GM12892 (cell line): ENCODE results near the gene TBCD.
"Not testable (repeated sequence)": the region's sequence is repeated elsewhere in the genome, so short reads cannot be mapped to it uniquely, and the experiment has no call there.

Experiments
- DNase-seq: peaks from one replicate; pipeline ENCODE4 v3.0.0; 2011; ENCODE audit not compliant: insufficient read length
- FAIRE-seq: peaks from 2 replicates; lab custom pipeline; 2011; peaks lifted over from hg19 to GRCh38; lab: Jason Lieb, UNC
- POLR2A ChIP-seq: IDR thresholded peaks from 2 replicates; pipeline ENCODE4 v1.6.1; 2011; ENCODE audit warnings: low read depth, low read length, control low read depth
- POLR2AphosphoS5 ChIP-seq: IDR thresholded peaks from 2 replicates; pipeline ENCODE4 v1.6.1; 2011; ENCODE audit warnings: low read depth, low read length, control low read depth
- TAF1 ChIP-seq: IDR thresholded peaks from 2 replicates; pipeline ENCODE4 v1.6.1; 2011; ENCODE audit warnings: low read depth, mild to moderate bottlenecking, control low read depth, low read length, borderline replicate concordance

Gene TBCD

DNA sequence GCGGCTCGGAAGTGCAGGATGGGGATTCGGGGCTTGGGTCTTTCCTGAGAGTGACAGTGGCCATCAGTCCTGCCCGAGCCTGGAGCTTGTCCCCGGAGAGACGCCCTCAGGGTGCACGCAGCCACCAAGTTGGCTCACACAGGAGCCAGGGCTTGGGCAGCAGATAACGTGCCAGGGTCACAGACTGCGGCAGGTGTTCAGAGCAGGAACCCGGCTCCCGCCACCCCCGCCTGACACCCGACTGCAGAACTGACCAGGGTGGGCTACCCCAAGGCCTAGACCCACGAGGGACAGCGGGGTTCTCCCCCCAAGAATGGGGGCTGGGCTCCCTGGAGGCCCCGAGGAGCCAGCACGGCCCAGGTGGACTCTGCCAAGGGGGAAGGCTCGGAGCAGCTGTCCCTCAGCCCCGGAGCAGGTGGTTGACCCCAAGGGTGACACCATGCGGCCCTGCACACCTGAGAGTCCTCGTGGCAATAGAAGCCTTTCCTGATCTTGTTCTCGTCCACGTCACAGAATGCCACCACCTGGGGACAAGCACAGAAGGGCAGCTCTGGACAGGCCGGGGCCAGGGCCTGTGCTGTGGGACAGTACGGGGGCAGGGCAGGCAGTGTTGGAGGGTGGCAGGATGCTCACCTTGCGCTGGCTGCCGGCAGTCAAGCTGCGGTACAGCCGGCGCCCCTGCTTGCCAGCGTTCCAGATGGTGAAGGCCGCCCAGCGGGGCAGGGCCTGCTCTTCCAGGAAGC is 205.0 kb downstream of the TBCD start:
- FAIRE-seq, result no peak
- DNase-seq, result no peak
- no peak for TF ChIP-seq POLR2AphosphoS5

DNA sequence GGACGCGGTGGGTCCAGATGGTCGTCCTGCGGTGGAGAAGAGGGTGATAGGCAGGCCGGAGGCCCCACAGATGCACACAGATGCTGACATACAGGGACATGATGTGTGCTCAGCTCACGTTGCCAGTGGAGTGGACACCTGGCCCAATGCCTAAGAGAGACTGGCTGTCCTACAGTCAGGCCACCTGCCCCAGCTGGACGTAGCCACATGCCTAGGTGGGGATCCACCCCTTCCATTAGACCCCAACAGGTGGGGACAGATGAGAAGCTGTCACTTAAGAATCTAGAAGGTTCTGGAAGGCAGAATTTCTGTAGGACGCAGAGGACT is 205.6 kb downstream of the TBCD start:
- DNase-seq (no peak), FAIRE-seq (no peak)
- TF ChIP-seq POLR2AphosphoS5 (no peak), POLR2A (no peak), TAF1 (no peak)

DNA sequence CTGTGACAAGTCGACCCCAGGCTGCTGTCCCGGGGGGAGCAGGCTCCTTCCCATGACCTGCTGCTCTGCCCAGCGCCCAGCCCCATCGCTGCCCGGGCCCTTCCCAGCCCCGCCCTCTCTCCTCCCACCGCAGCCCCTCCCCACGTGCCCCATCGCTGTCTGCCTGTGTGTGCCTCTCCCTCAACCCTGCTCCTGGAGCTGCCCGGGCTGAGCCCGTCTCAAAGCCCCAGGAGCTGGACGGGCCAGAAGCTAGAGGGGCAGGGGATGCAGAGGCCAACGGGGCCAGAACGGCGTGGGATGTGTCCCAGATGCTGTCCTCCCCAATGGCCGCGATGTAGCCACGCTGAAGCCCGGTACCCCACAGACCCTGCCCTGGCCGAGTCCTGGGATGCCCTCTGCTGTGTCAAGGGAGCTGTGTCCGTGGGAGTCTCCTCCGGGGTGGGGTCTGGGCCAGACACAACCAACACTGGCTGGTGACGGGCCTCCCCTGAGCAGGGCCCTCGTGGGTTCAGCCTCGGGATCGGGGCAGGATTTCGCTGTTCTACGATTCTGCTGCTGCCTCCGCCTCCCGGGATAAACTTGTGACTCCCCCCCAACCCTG is 206.2 kb downstream of the TBCD start:
- TF ChIP-seq POLR2AphosphoS5 (no peak), POLR2A (no peak), TAF1 (no peak)
- FAIRE-seq (no peak), DNase-seq (no peak)

DNA sequence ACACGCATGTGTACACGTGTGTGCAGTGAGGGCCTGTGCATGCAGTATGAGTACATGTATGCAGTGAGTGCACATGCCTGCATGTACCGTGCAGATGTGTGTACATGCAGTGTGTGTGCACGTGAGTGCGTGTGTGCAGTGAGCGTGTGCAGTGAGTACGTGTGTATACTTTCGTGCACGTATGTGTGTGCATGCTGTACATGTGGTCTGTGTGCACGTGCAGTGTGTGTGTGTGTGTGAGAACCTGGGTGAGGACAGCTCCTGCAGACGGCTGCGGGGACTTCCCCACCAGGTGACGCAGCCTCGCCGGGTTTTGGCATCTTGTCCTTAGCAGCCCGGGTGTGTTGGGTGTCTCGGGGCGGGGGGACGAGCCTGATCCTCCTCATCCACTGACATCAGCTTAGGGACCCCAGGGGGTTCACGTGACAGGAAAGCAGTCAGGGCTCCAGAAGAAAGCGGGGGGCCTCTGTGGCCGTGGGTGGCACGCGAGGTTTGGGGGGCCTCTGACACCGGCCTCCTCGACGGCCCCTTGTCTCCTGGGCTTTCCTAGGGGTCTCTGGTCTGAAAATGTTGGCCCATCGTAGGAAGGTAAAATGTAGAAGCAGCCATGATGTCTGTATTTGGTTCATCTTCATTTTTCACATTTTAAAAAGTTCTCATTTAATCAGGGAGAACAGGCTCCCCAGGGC is 207.5 kb downstream of the TBCD start:
- DNase-seq (no peak), FAIRE-seq (no peak)
- TF ChIP-seq TAF1, result no peak
- no peak for TF ChIP-seq POLR2A
- TF ChIP-seq POLR2AphosphoS5, result no peak

DNA sequence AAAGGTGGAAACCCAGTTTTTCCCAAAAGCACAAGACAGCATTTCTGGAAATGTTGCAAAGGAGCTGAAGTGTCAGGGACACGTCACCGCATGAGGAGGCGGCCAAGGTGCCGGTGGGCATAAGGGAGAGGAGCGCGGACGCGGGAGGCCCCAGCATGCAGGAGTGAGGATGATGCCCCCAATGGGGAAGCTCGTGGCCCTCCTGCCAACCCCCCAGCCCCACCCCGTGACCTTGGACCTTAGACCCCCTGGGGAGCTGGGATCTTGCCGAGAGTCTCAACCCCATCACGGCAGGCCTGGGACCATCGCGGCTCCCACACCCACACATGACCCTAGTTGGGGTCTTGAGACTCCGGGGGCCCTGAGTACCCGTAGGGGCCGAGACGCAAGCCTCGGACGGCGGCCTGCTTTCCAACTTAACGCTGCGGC is 208.1 kb downstream of the TBCD start:
- FAIRE-seq (no peak), DNase-seq (no peak)
- no peak for TF ChIP-seq POLR2A
- no peak for TF ChIP-seq TAF1
- TF ChIP-seq POLR2AphosphoS5, result no peak

DNA sequence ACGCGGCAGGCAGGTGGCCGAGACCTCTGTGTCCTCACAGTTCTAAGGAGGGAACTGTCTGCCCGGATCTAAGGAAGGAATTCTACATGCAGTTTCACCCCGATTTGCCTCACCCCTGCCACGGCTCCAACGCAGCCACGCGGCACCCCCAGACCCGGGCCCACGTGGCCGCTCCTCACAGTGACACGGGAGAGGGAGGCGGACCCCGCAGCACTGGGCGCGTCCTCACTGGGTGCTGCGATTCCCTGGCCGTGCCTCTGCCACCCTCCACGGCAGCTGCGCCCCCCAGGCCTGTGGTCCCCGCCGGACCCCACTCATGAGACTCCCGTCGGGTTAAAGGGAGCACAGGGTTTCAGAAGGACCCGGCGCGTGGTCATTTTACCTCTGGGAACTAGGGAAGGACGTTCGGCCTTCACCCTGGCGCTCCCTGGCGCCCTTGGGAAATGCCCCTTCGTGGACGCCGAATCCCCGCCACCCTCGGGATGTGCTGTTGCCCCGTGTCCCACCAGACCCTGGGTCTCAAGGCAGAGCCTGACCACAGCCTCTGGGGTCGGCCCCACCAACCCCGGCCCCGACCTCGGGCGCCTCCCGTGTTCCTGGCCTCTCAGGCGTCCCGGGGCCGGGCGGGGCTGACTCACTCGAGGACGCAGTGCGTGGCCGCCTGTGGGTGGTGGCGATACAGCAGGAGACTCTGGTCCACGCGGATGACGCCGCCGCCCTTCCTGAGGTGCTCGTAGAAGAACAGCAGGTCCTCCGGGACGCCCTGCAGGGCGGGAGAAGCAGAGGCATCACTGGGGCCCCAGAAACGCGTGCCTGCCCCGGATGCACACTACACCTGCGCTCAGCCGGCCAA is 208.8 kb downstream of the TBCD start:
- no peak for FAIRE-seq
- no peak for DNase-seq
- TF ChIP-seq POLR2AphosphoS5, result no peak
- no peak for TF ChIP-seq POLR2A
- no peak for TF ChIP-seq TAF1

DNA sequence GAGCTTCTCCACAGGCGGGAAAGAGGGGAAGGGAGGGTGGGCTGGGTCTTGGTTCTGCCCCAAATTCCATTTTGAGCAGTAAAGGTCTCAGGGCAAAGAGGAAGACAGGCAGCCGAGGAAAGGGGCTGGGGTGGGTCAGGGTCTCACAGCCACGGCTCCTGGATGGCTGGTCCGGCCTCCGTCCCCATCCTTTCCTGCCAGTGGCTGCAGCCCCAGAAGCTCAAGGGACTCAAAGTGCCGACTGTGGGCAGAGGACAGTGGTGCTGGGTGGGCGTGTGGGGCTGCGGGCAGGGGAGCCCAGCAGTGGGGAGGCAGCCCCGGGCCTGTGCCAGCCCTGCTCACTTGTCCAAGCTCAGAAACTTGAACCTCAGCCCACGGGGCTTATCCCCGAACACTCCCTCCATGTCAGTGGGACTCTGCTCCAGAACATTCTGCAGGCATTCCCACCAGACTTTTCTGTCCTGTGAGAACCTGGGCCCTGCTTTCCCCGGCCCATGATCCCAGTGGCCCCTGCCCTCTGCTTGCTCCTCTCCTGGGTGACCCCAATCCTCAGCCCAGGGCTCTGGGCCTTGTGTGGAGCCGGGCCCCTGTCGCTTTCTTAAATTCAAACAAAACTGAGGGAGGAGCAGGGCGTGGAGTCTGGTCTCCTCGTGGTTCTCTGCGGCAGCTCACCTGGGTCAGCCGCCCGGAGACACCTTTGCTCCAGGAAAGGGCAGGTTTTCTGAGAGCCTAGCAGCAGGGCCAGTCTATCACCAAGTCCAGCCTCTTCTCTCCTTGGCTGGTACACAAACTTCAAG is 209.7 kb downstream of the TBCD start:
- FAIRE-seq, result no peak
- no peak for DNase-seq
- TF ChIP-seq POLR2A, result no peak
- TF ChIP-seq POLR2AphosphoS5, result no peak
- no peak for TF ChIP-seq TAF1

DNA sequence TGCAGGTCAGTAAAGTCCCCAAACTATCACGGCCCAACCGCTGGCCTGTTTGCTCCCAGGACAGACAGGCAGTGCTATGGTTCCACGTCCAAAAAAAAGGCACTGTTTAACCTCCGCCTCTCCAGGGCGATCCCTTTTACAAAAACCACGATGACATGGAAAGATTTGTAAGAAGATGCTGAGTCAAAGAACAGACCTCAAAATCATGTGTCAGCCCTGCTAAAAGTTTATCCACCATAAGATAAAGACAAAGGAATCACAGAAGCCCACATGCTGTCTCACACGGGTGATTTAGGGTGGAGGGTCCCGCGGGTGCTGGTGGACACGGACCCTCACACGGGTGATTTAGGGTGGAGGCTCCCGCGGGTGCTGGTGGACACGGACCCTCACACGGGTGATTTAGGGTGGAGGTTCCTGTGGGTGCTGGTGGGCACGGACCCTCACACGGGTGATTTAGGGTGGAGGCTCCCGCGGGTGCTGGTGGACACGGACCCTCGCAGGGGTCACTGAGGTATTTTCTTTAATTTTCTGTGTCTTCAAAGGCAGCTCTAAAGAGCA is 210.4 kb downstream of the TBCD start:
- DNase-seq (no peak), FAIRE-seq (no peak)
- TF ChIP-seq POLR2AphosphoS5 (no peak), POLR2A (no peak), TAF1 (no peak)

DNA sequence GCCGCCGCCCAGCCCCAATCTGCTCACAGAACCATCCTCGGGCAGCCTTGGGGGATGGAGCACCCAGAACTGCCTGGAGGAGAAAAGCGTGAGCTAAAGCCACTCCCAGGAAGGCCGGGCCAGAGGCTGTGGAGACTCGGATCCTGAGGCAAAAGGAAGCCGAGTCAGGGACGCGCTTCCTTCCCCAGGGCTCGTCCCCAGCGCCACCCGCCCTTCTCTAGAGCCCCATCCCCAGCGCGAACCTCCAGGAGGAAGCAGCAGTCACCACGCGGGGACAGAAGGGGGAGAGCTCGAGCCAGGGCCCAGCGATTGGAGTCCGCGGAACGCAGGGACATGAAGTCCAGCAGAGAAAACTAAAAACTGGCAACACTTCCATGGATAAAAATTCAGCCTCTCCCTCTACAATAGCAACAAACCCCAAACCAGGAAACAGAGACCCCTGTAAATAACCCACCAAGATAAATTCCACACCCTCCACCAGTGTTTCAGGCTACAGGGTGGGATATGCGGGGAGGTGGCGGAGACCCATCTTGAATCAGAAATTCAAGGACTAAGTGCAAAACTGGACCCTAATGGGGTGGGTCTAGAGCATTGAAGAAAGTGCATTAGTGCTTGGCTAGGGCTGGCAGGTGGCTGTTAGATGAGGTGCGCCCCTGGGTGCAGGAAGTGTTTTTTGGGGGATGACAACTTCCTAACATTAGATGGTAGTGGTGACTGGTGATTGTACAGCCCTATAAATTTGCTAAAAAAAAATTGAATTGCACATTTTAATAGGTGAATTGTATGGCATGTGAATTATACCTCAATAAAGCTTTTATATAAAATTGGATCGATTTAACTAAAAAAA is 211.5 kb downstream of the TBCD start:
- no peak for DNase-seq
- FAIRE-seq, result no peak
- TF ChIP-seq POLR2A, result no peak
- no peak for TF ChIP-seq POLR2AphosphoS5
- TF ChIP-seq TAF1, result no peak

DNA sequence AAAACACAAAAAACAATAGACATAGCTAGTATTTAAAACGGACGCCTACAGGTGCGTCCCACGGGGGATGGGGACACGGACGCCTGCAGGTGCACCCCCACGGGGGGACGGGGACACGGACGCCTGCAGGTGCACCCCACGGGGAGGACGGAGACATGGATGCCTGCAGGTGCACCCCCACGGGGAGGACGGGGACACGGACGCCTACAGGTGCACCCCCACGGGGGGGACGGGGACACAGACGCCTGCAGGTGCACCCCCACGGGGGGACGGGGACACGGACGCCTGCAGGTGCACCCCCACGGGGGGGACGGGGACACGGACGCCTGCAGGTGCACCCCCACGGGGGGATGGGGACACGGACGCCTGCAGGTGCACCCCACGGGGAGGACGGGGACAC is 212.6 kb downstream of the TBCD start:
- not testable (repeated sequence) for FAIRE-seq, DNase-seq

DNA sequence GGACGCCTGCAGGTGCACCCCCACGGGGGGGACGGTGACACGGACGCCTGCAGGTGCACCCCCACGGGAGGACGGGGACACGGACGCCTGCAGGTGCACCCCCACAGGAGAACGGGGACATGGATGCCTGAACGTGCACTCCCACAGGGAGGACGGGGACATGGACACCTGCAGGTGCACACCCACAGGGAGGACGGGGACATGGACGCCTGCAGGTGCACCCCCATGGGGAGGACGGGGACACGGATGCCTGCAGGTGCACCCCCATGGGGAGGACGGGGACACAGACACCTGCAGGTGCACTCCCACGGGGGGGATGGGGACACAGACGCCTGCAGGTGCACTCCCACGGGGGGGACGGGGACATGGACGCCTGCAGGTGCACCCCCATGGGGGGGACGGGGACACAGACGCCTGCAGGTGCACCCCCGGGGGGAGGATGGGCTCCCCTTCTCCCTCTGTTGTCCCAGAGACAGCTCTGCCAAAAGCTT is 213.0 kb downstream of the TBCD start:
- no peak for DNase-seq
- TF ChIP-seq POLR2A (no peak), TAF1 (no peak), POLR2AphosphoS5 (no peak)
- FAIRE-seq, result no peak
